Prostate gland (tissue), 2 donors: ENCODE results near the gene APBB1. TPM values are rescaled to one million over a fixed set of nuclear protein-coding genes. Genes with fewer than 3 reads are reported as not detected.
A peak's percentile ranks its signal among the peaks of the same experiment; 100 is the strongest.

Source experiments
- DNase-seq: peaks from one replicate; pipeline ENCODE4 v3.0.0-alpha.2; 2019; ENCODE audit warnings: low spot score
- H3K27ac ChIP-seq, 2 donors: fragments of 200-600 bp; sonication (generic); 2 replicates each; pipeline ENCODE4 v1.5.1; 2017 to 2019
- H3K27me3 ChIP-seq: fragments of 200-600 bp; sonication (generic); replicated peaks from 2 replicates; pipeline ENCODE4 v1.5.1; 2019; ENCODE audit not compliant: insufficient read depth
- H3K36me3 ChIP-seq, 2 donors: fragments of 200-600 bp; sonication (generic); 1 replicate in 1 of 2; 2 replicates in 1 of 2; pipeline versions ENCODE4 v1.5.1 to v1.8.1; 2017 to 2019
- H3K4me1 ChIP-seq: fragments of 200-600 bp; sonication (generic); replicated peaks from 2 replicates; pipeline ENCODE4 v1.5.1; 2019
- H3K4me3 ChIP-seq, 2 donors: fragments of 200-600 bp; sonication (generic); 2 replicates each; pipeline ENCODE4 v1.5.1; 2017 to 2019
- H3K9me3 ChIP-seq: fragments of 200-600 bp; sonication (generic); 2 replicates; pipeline ENCODE4 v1.5.1; 2017
- CTCF ChIP-seq, 4 experiments: fragments of 200-600 bp in 2 of 4; fragments of 450-650 bp in 2 of 4; sonication (generic) in 2 of 4; IDR thresholded peaks; 1 replicate in 3 of 4; 2 replicates in 1 of 4; pipeline ENCODE4 v1.5.1; 2016 to 2019; ENCODE audit warnings: antibody characterized with exemption in 4 of 4, mild to moderate bottlenecking in 2 of 4, moderate library complexity in 2 of 4
- POLR2A ChIP-seq: fragments of 450-650 bp; IDR thresholded peaks from one replicate; pipeline ENCODE4 v1.6.1; 2016; ENCODE audit warnings: antibody characterized with exemption, mild to moderate bottlenecking
- POLR2AphosphoS5 ChIP-seq: sonication (generic); formaldehyde crosslinking; IDR thresholded peaks from one replicate; pipeline ENCODE4 v1.6.1; 2017; ENCODE audit warnings: antibody characterized with exemption
- WGBS: methylation state at CpG from one replicate; pipeline ENCODE4 v1.1.5; 2018; 5-methylcytosine and 5-hydroxymethylcytosine counted together
- intact Hi-C: fragments of 100-400 bp; cut with DNase I; formaldehyde crosslinking; loops from one replicate; pipeline ENCODE4 v1.14.2; 2022
- total RNA-seq, 2 donors: library from RNA; depleted of rRNA; stranded (reverse); fragments of >200 nt; gene quantifications; one replicate each; pipeline ENCODE4 v1.1.0, GENCODE V29; 2016

Gene APBB1
- total RNA-seq, 2 donors from 2014 or later = 35.4 to 65.5 TPM

GRCh38 chr11:6443269-6444003, 24.5 kb upstream of the APBB1 start:
- Histone ChIP-seq H3K4me3 (no peak overlapping the region), H3K9me3 (no peaks in the 10 kb centered on the region), H3K4me1 (no peaks in the 10 kb centered on the region), H3K36me3 (no peaks in the 10 kb centered on the region), H3K27me3 (no peaks in the 10 kb centered on the region), H3K27ac (no peak overlapping the region)
- WGBS = 32% methylated on average over 5 of the region's 5 CpGs
- intact Hi-C loops = loop anchor here (10.0 kb wide), 1 partner anchor 419 kb away; no protein-coding TSS in a partner anchor
- TF ChIP-seq POLR2AphosphoS5 (no peak), CTCF (IDR thresholded peaks at IDR 0.05) (peak; percentile 42 to 75 (median 68)), POLR2A (no peak)
- peak; percentile 35 for DNase-seq

- Histone ChIP-seq H3K27me3 (no peaks in the 10 kb centered on the region), H3K36me3 (no peaks in the 10 kb centered on the region), H3K27ac (no peak overlapping the region), H3K4me1 (no peaks in the 10 kb centered on the region), H3K9me3 (no peaks in the 10 kb centered on the region), H3K4me3 (no peak overlapping the region)
- WGBS = 79% methylated on average over 4 of the region's 4 CpGs
- no peak for TF ChIP-seq POLR2AphosphoS5
- no peak for TF ChIP-seq POLR2A
- no peak for TF ChIP-seq CTCF (IDR thresholded peaks at IDR 0.05)
- no peak for DNase-seq
- intact Hi-C loops = loop anchor here (1.0 to 10.0 kb wide), 2 partner anchors 63 to 418 kb away; no protein-coding TSS in a partner anchor
These were observed 23.5 kb upstream of the APBB1 start for GRCh38 chr11:6442441-6442840.

- no peak for DNase-seq
- 72% methylated on average over 3 of the region's 3 CpGs for WGBS
- H3K27ac ChIP-seq = no peak within 1 kb of the TSS
- no peak for TF ChIP-seq CTCF (IDR thresholded peaks at IDR 0.05)
- no peak for TF ChIP-seq POLR2AphosphoS5
- no peak for TF ChIP-seq POLR2A
- intact Hi-C loops = loop anchor here (10.0 kb wide), 1 partner anchor 416 kb away; no protein-coding TSS in a partner anchor
- H3K4me3 ChIP-seq = no peak within 1 kb of the TSS
- H3K9me3 ChIP-seq = no peaks in the 10 kb centered on the region
- H3K36me3 ChIP-seq = no peaks in the 10 kb centered on the region
- H3K27me3 ChIP-seq = no peaks in the 10 kb centered on the region
- no peaks in the 10 kb centered on the region for H3K4me1 ChIP-seq
These were observed 22.0 kb upstream of the APBB1 start, which contains the start of gene HPX for GRCh38 chr11:6440906-6441358. TSS of gene HPX (minus strand) at chr11:6440987. CDS start at chr11:6440963, 24 bp downstream.

- Histone ChIP-seq H3K9me3 (no peaks in the 10 kb centered on the region), H3K27ac (no peak overlapping the region), H3K4me1 (no peaks in the 10 kb centered on the region), H3K4me3 (no peak overlapping the region), H3K27me3 (no peaks in the 10 kb centered on the region), H3K36me3 (no peaks in the 10 kb centered on the region)
- intact Hi-C loops = loop anchor here (5.0 kb wide), 1 partner anchor 68 kb away; no protein-coding TSS in a partner anchor
- 0% methylated on average over 1 of the region's 1 CpG for WGBS
- peak; percentile 55 for DNase-seq
- TF ChIP-seq CTCF (IDR thresholded peaks at IDR 0.05) (peak; percentile 14 to 68 (median 61)), POLR2A (no peak), POLR2AphosphoS5 (peak; percentile 49)
These were observed 20.2 kb upstream of the APBB1 start for GRCh38 chr11:6438979-6439571.
